Kidney (tissue), 11 donors: ENCODE results near the gene FAM72A. TPM values are rescaled to one million over a fixed set of nuclear protein-coding genes. Genes with fewer than 3 reads are reported as not detected.
"Not testable (repeated sequence)": the region's sequence is repeated elsewhere in the genome, so short reads cannot be mapped to it uniquely, and the experiment has no call there.

Experiments used
- DNase-seq, 5 donors: peaks; one replicate each; pipeline ENCODE4 v3.0.0-alpha.2; 2013 to 2020
- FAIRE-seq: peaks from 2 replicates; lab custom pipeline; 2012; peaks lifted over from hg19 to GRCh38; lab: Jason Lieb, UNC
- H3K27ac ChIP-seq, 2 donors: one replicate each; pipeline ENCODE4 v1.7.0; 2013; ENCODE audit warnings: low read depth in 2 of 2, low read length in 2 of 2, inconsistent platforms in 1 of 2
- H3K27me3 ChIP-seq: one replicate; pipeline ENCODE4 v1.7.1; 2013; ENCODE audit warnings: low read length, inconsistent platforms; ENCODE audit not compliant: control insufficient read depth, insufficient read depth
- H3K36me3 ChIP-seq, 3 donors: one replicate each; pipeline versions ENCODE4 v1.7.0 to v1.7.1; 2013; ENCODE audit warnings: low read length in 3 of 3, control low read depth in 1 of 3, inconsistent platforms in 1 of 3; ENCODE audit not compliant: insufficient read depth in 3 of 3, control insufficient read depth in 2 of 3
- H3K4me1 ChIP-seq, 3 donors: one replicate each; pipeline versions ENCODE4 v1.7.0 to v1.7.1; 2013; ENCODE audit warnings: low read length in 3 of 3, inconsistent platforms in 1 of 3, low read depth in 1 of 3; ENCODE audit not compliant: control insufficient read depth in 2 of 3, insufficient read depth in 2 of 3
- H3K4me3 ChIP-seq, 3 donors: one replicate each; pipeline versions ENCODE4 v1.7.0 to v1.8.1; 2013; ENCODE audit warnings: low read length in 3 of 3, control low read depth in 1 of 3, inconsistent platforms in 1 of 3
- H3K9ac ChIP-seq, 3 donors: one replicate each; pipeline versions ENCODE4 v1.7.0 to v1.7.1; 2013; ENCODE audit warnings: low read length in 3 of 3, control low read depth in 1 of 3, inconsistent platforms in 1 of 3
- H3K9me3 ChIP-seq, 3 donors: one replicate each; pipeline versions ENCODE4 v1.7.0 to v1.7.1; 2013; ENCODE audit warnings: low read length in 3 of 3, control low read depth in 1 of 3, inconsistent platforms in 1 of 3; ENCODE audit not compliant: control insufficient read depth in 2 of 3, insufficient read depth in 1 of 3
- intact Hi-C: fragments of 100-400 bp; cut with DNase I; formaldehyde crosslinking; loops from one replicate; pipeline ENCODE4 v1.11.1; 2022
- polyA plus RNA-seq: library from polyadenylated mRNA; stranded (reverse); fragments of 350-450 nt; fragmentation: Illumina TruSeq; extraction: RNeasy Lipid Tissue Mini Kit (QIAGEN cat#74804); gene quantifications from one replicate; pipeline ENCODE4 v1.2.3, GENCODE V29; 2014; ENCODE audit warnings: low read depth, low replicate concordance; ENCODE audit not compliant: insufficient read depth
- total RNA-seq: library from RNA; stranded (reverse); fragmentation: NEBNext Ultra II Directional; extraction: Animal tissue kit (Norgen Biotek cat#: 25700); gene quantifications from one replicate; pipeline ENCODE4 v1.2.1, GENCODE V29; 2021
- donor health status: control.
- donor health status: control.
- donor health status: DM: yes; HTN: yes; CAD: no.
- donor health status: Normal renal cell carcinoma (clear cell type).

FAM72A gene
- total and polyA plus RNA-seq, 2 donors from 2014 or later: 1.8 to 3.4 TPM

- not testable (repeated sequence) for FAIRE-seq
These were observed 20.0 kb downstream of the FAM72A start for GRCh38 chr1:206182368-206183317.

GRCh38 chr1:206179666-206180065 is 23.0 kb downstream of the FAM72A start:
- H3K4me1 ChIP-seq, H3K9me3 ChIP-seq, H3K27ac ChIP-seq, DNase-seq, FAIRE-seq, H3K36me3 ChIP-seq, H3K27me3 ChIP-seq, intact Hi-C loops, H3K4me3 ChIP-seq, H3K9ac ChIP-seq: not testable (repeated sequence)

More at GRCh38 chr1:206182368-206183317, 20.0 kb downstream of the FAM72A start:
- H3K27me3 ChIP-seq, H3K4me1 ChIP-seq, H3K27ac ChIP-seq, intact Hi-C loops, H3K9me3 ChIP-seq, DNase-seq, H3K9ac ChIP-seq, H3K4me3 ChIP-seq, H3K36me3 ChIP-seq: not testable (repeated sequence)

DNA sequence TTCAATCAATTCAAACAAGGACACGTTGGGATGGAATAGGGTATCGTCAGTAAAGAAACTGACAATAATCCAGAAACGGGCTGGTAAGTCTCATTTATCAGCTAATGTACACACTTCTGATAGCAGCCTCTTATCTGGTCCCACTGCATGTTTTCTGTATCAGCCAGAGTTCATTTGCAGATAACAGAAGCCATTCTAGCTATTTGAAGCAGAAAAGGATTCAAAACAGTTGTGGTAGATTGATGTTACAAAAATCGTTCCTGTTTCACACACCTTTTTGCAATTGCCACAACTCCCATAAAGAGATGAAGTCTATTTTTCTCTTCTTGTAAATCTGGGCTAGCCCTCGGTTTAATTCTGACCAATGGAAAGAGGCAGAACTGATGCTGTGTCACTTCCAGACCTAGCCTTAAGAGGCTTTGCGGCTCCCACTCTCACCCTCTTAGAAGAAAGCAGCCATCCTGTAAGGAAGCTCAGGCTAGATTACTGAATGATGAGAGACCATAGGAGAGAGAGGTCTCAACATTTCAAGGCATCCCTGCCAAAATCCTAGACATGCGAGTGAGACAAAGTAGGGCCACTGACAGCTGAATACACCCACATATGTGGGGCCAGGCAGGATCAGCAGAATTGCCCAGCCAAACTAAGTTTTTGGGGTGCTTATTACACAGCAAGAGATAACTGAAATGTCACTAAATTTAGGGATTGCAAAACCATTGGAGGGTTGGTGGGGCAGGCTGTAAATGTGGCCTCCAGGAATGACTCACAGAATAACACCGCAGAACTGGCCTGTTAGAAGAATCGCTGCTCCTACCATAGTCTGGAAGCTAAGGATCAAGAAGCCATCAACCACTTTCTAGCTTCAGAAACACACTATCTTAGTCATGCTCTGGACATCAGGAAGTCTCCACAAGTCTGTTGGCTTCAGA is 24.3 kb downstream of the FAM72A start:
- DNase-seq, FAIRE-seq, H3K9me3 ChIP-seq, H3K36me3 ChIP-seq, H3K4me1 ChIP-seq, H3K27me3 ChIP-seq, H3K27ac ChIP-seq, H3K4me3 ChIP-seq, H3K9ac ChIP-seq, intact Hi-C loops: not testable (repeated sequence)

GRCh38 chr1:206176114-206176502 is 26.5 kb downstream of the FAM72A start:
- H3K9ac ChIP-seq, H3K4me1 ChIP-seq, H3K4me3 ChIP-seq, H3K9me3 ChIP-seq, FAIRE-seq, H3K27ac ChIP-seq, DNase-seq, intact Hi-C loops, H3K27me3 ChIP-seq, H3K36me3 ChIP-seq: not testable (repeated sequence)

- H3K9me3 ChIP-seq, H3K4me1 ChIP-seq, H3K9ac ChIP-seq, H3K27ac ChIP-seq, DNase-seq, H3K4me3 ChIP-seq, H3K27me3 ChIP-seq, intact Hi-C loops, FAIRE-seq, H3K36me3 ChIP-seq: not testable (repeated sequence)
These were observed 27.1 kb downstream of the FAM72A start for GRCh38 chr1:206175459-206176113.

- H3K36me3 ChIP-seq, H3K9me3 ChIP-seq, FAIRE-seq, H3K9ac ChIP-seq, intact Hi-C loops, H3K4me1 ChIP-seq, H3K27me3 ChIP-seq, H3K4me3 ChIP-seq, H3K27ac ChIP-seq: not testable (repeated sequence)
- DNase-seq: peak in 2 of 5 donors; percentile 11 to 45
These were observed 28.3 kb downstream of the FAM72A start for GRCh38 chr1:206174182-206174868.

GRCh38 chr1:206173110-206173719 is 29.4 kb downstream of the FAM72A start:
- H3K27me3 ChIP-seq, H3K27ac ChIP-seq, H3K4me1 ChIP-seq, H3K9me3 ChIP-seq, DNase-seq, FAIRE-seq, H3K4me3 ChIP-seq, H3K9ac ChIP-seq, H3K36me3 ChIP-seq, intact Hi-C loops: not testable (repeated sequence)
